A673 (cell line): ENCODE results near the gene ZFYVE1. TPM values are rescaled to one million over a fixed set of nuclear protein-coding genes. Genes with fewer than 3 reads are reported as not detected.

Source experiments
- BruUV-seq: library from RNA; stranded (reverse); fragments of 400-500 nt; replicated peaks from 2 replicates; lab custom pipeline; 2021; lab: Mats Ljungman, UMichigan
- CTCF ChIA-PET: fragments of 300-600 bp; sonication (Branson Sonifier 250); formaldehyde crosslinking; loops from one replicate; lab custom pipeline; 2022; ENCODE audit warnings: antibody characterized with exemption; lab: Charles Lee
- POLR2A ChIA-PET: fragments of 300-600 bp; sonication (Branson Sonifier 250); formaldehyde crosslinking; loops from one replicate; lab custom pipeline; 2022; ENCODE audit warnings: antibody characterized with exemption; ENCODE audit not compliant: low non-redundant PET; lab: Charles Lee
- DNase-seq: peaks from one replicate; pipeline ENCODE4 v3.0.0-alpha.2; 2015; ENCODE audit warnings: low spot score
- H3K27ac ChIP-seq: fragments of 200-600 bp; sonication (generic); 2 replicates; pipeline ENCODE4 v1.5.1; 2016; ENCODE audit warnings: mixed run types, low read depth, mild to moderate bottlenecking, mixed read lengths, antibody characterized with exemption, low read length; ENCODE audit not compliant: poor library complexity, severe bottlenecking
- H3K27me3 ChIP-seq: fragments of 200-600 bp; sonication (generic); replicated peaks from 2 replicates; pipeline ENCODE4 v1.6.1; 2017; ENCODE audit warnings: mixed run types, low read depth, mild to moderate bottlenecking, mixed read lengths, antibody characterized with exemption, low read length; ENCODE audit not compliant: insufficient read depth, poor library complexity
- H3K36me3 ChIP-seq: fragments of 200-600 bp; sonication (generic); 2 replicates; pipeline ENCODE4 v1.6.1; 2016; ENCODE audit warnings: mixed run types, mild to moderate bottlenecking, mixed read lengths, antibody characterized with exemption, low read length; ENCODE audit not compliant: insufficient read depth, poor library complexity, severe bottlenecking
- H3K4me1 ChIP-seq: fragments of 200-600 bp; sonication (generic); 2 replicates; pipeline ENCODE4 v1.6.1; 2017; ENCODE audit warnings: mixed run types, mild to moderate bottlenecking, mixed read lengths, antibody characterized with exemption, low read length; ENCODE audit not compliant: insufficient read depth, poor library complexity, severe bottlenecking
- H3K4me3 ChIP-seq: fragments of 200-600 bp; sonication (generic); 2 replicates; pipeline ENCODE4 v1.5.1; 2016; ENCODE audit warnings: low read depth, mixed run types, mild to moderate bottlenecking, mixed read lengths, low read length; ENCODE audit not compliant: poor library complexity, severe bottlenecking
- H3K9me3 ChIP-seq: fragments of 200-600 bp; sonication (generic); 2 replicates; pipeline ENCODE4 v1.6.1; 2016; ENCODE audit warnings: mixed run types, low read depth, mild to moderate bottlenecking, mixed read lengths, antibody characterized with exemption, low read length; ENCODE audit not compliant: poor library complexity, severe bottlenecking
- CTCF ChIP-seq: fragments of 300-800, 200-600 bp; sonication (generic); conservative IDR thresholded peaks from 2 replicates; pipeline ENCODE4 v1.5.1; 2017; ENCODE audit warnings: low read depth, mild to moderate bottlenecking, antibody characterized with exemption, low read length, moderate library complexity, mixed read lengths
- EZH2 ChIP-seq: fragments of 200-600 bp; sonication (generic); IDR thresholded peaks from 2 replicates; pipeline ENCODE4 v1.6.1; 2017; ENCODE audit warnings: borderline replicate concordance, low read depth, mild to moderate bottlenecking, mixed read lengths, antibody characterized with exemption, low read length; ENCODE audit not compliant: poor library complexity, severe bottlenecking
- intact Hi-C: fragments of 100-400 bp; cut with micrococcal nuclease; formaldehyde crosslinking; loops from one replicate; pipeline ENCODE4 v1.10.0; 2022; ENCODE audit not compliant: unreplicated experiment
- total RNA-seq: library from RNA; stranded (reverse); gene quantifications from 2 replicates; pipeline ENCODE4 v1.2.3, GENCODE V29; 2021

ZFYVE1 gene
- total RNA-seq, 1 experiment from 2014 or later: 7.8 TPM

- no peak for TF ChIP-seq CTCF
- Histone ChIP-seq H3K27me3 (no peaks in the 10 kb centered on the region), H3K9me3 (no peaks in the 10 kb centered on the region), H3K36me3 (no peaks in the 10 kb centered on the region), H3K4me3 (no peak overlapping the region), H3K4me1 (no peaks in the 10 kb centered on the region), H3K27ac (no peak overlapping the region)
- no peak for DNase-seq
- POLR2A ChIA-PET: interaction anchor here (0.6 kb wide), 1 partner anchor 470 kb away, joined by 3 read pairs; no protein-coding TSS in a partner anchor
- intact Hi-C loops: no loop called here
- CTCF ChIA-PET: no interaction called here
- no TSS peak for BruUV-seq
Observed at GRCh38 chr14:72986857-72987256, 40.0 kb downstream of the ZFYVE1 start.

- Histone ChIP-seq H3K4me1 (no peaks in the 10 kb centered on the region), H3K27me3 (no peaks in the 10 kb centered on the region), H3K4me3 (no peak overlapping the region), H3K9me3 (no peaks in the 10 kb centered on the region), H3K36me3 (no peaks in the 10 kb centered on the region), H3K27ac (no peak overlapping the region)
- no peak for DNase-seq
- intact Hi-C loops: no loop called here
- TF ChIP-seq EZH2 (no peak), CTCF (no peak)
- CTCF ChIA-PET: no interaction called here
- no TSS peak for BruUV-seq
- POLR2A ChIA-PET: interaction anchor here (0.6 kb wide), 1 partner anchor 471 kb away, joined by 3 read pairs; no protein-coding TSS in a partner anchor
Observed at GRCh38 chr14:72986214-72986613, 40.7 kb downstream of the ZFYVE1 start.

- CTCF ChIA-PET: no interaction called here
Observed at GRCh38 chr14:72982146-72982708, 44.7 kb downstream of the ZFYVE1 start.

More at GRCh38 chr14:72982146-72982708, 44.7 kb downstream of the ZFYVE1 start:
- Histone ChIP-seq H3K27ac (no peak overlapping the region), H3K27me3 (no peaks in the 10 kb centered on the region), H3K4me3 (no peak overlapping the region), H3K36me3 (no peaks in the 10 kb centered on the region), H3K4me1 (no peaks in the 10 kb centered on the region), H3K9me3 (no peaks in the 10 kb centered on the region)
- BruUV-seq: no TSS peak
- DNase-seq: no peak
- intact Hi-C loops: no loop called here
- POLR2A ChIA-PET: no interaction called here
- TF ChIP-seq CTCF: no peak
- no peak for TF ChIP-seq EZH2
